MV-4-11 (cell line): Measurements from ENCODE around the gene C20orf202.
"Not testable (repeated sequence)": the region's sequence is repeated elsewhere in the genome, so short reads cannot be mapped to it uniquely, and the experiment has no call there.

ENCODE experiments used
- DNase-seq: peaks from one replicate; lab custom pipeline; 2025; lab: John Stamatoyannopoulos, UW

C20orf202 gene

DNA sequence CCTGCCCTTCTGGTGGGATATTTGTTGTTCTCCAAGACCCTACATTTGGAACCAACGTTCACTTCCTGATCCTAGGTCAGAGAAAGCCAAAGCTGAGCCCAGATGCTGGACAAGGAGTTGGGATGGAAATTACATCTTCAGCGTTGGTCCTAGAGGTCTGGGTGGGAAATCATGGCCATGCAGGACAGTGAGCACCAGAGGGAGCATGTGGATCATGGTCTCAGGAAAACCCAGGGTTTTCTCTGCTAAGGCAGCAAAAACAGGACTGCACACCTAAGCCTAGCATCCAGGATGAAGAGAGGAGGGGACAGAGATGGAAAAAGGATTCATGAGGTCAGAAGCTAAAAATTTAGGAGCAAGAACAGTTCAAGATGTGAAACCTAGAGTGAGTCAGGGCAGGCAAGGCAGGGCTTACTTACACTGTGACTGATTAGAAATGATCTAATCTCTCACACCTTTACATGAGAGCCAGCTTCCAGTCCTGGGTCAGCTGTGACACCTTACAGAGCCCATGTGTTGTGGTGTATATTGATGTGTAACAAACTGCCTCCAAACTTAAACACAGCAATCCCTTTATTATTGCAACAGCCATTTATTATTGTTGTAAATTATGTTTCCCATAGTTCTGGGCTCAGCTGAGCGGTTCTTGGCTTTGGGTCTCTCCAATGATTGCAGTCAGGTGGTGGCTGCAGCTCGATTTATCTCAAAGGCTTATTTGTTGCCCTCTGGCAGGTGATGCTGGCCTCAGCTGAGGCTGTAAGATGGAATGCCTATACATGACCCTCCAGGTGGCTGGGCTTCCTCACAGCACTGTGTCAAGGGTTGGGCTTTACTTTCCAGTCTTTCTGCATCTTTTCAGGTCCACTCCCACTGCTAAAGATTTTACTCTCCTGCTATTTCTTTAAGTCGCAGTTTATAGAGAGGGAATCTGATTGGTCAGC, 6.5 kb downstream of the C20orf202 start:
- DNase-seq: no peak

DNA sequence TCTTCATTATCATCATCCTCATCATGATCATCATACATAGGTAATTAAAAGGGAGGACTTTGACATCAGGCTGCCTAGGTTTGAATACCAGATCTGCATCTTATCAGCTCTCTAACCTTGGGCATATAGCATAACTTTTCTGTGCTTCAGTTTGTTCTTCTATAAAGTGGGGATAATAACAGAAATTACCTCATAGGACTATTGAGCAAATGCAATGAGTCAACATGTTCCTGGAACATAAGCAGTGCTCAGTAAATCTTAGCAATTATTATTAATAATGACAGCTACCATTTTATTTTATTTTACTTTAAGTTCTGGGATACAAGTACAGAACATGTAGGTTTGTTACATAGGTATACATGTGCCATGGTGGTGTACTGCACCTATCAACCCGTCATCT, 7.2 kb downstream of the C20orf202 start:
- DNase-seq: no peak

DNA sequence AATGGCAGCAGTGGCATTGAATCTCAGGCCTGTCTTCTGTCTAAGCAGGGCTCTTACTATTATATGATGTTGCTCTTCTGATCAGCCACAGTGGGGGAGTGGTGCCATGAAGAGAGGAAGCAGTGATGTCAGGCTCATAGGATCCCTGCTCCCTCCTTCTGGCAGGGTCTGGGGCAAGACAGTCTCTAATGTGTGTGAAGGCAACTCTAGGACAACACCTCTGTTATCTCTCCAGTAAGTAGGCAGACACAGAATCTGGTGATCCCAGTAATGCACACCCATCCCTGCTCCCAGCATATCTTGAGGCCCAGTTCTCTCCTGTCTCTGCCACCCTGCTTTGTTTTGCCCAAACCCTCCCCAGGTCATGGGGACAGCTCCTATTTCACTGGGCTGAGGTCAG, 8.8 kb downstream of the C20orf202 start:
- DNase-seq: no peak

DNA sequence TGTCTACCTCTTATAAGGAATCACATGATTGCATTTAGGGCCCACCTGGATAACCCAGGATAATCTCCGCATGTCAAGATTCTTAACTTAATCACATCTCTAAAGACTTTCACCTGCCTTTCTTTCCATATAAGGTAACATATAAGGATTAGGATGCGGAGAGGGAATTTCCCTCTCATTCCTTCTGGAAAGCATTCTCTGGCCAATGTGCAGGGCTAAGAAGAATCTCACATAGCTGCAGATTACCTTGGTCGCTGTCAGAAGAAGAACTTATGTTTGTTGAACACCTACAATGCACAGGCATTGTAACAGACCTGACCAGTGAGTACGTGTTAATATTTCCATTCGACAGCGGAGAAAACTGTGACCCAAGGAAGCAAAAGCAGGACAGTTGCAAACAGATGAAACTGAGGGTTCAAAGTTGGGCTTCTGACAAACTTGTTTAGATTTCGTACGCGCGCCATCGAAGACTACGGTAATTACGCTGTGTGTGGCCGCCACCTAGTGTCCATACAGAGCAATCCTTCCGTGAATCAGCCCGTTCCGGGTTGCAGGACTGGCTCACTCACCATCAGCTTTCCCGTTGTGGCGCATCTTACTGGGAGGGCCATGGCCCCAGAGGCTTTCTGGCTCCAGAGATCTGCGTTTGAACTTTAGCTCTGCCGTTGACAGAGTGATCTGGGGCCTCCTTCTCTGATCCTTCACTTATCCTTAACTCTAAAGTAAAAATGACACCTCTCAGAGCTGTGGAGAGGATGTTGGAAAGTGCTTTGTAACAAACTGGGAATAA, 9.5 kb downstream of the C20orf202 start:
- DNase-seq: peak; percentile 62

DNA sequence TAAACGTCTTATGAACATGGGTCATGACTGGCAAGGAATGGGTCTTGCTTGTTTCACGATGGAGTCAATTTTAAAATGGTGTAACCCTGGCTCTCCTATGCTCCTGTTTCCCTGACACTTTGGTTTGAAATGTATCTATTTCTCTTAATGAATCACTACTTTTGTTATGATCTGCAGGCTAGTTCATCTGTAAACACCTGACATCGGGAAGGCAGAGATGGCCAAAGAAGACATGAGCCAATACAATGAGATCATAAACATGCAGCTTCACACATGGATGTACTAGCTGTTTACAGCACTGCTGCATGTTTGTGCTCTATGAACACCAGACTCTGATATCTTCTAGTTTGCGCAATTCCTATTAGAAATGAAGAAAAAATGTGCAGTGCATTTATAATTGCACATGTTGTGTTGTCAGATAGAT, 11.6 kb downstream of the C20orf202 start:
- DNase-seq: no peak

DNA sequence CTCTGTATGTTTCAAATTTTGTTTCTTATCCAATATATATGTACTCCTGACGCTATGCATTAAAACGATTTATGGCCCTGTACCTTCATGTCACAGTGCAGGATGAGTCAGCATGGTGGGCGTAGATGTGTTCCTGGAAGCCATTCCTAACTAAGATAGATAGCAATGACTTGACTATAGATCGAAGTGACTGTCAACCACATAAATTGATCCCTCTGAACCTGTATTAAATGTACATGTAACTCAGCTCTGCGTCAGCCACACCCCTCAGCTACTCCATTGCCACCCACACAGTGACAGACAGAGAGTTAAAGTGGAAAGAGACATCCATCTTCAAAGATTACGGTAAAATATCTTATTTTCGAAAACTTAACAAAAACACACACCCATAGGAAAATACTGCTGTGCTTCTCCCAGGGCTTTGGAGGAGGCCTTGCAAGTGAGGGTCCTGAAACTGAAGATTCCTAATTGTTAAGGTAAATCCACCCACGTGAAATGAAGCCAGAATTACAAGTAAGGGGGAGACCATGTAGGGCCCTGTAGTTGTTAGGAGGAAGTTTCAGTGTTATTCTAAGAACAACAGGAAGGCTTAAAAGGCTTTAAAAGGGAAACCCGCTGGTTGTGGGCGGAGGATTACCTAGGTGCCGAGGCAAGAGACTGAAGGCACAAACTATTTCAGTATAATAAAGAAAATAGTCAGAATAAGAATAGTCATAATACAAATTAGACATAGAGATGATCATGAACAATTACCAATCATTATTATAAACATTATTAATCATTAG, 12.3 kb downstream of the C20orf202 start:
- DNase-seq: no peak

DNA sequence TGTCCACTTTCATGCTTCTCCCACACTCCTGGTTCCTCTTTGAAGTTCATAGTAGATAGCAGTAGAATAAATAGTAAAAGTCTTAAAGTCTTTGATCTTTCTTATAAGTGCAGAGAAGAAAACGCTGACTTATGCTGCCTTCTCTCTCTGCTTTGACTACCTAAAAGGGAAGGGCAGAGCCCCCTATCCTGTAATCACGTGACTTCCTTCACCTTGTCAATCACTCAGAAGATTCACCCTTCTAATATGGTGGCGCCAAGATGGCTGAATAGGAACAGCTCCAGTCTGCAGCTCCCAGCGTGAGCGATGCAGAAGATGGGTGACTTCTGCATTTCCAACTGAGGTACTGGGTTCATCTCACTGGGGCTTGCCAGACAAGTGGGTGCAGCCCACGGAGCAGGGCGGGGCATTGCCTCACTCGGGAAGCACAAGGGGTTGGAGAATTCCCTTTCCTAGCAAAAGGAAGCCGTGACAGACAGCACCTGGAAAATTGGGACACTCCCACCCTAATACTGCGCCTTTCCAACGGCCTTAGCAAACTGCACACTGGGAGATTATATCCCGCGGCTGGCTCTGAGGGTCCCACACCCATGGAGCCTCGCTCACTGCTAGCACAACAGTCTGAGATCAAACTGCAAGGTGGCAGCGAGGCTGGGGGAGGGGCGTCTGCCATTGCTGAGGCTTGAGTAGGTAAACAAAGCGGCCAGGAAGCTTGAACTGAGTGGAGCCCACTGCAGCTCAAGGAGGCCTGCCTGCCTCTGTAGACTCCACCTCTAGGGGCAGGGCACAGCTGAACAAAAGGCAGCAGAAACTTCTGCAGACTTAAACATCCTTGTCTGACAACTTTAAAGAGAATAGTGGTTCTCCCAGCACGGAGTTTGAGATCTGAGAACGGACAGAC, 13.5 kb downstream of the C20orf202 start:
- DNase-seq: not testable (repeated sequence)

DNA sequence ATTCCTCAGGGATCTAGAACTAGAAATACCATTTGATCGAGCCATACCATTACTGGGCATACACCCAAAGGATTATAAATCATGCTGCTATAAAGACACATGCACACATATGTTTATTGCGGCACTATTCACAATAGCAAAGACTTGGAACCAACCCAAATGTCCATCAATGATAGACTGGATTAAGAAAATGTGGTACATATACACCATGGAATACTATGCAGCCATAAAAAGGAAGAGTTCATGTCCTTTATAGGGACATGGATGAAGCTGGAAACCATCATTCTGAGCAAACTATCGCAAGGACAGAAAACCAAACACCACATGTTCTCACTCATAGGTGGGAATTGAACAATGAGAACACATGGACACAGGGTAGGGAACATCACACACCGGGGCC, 19.5 kb downstream of the C20orf202 start:
- not testable (repeated sequence) for DNase-seq

DNA sequence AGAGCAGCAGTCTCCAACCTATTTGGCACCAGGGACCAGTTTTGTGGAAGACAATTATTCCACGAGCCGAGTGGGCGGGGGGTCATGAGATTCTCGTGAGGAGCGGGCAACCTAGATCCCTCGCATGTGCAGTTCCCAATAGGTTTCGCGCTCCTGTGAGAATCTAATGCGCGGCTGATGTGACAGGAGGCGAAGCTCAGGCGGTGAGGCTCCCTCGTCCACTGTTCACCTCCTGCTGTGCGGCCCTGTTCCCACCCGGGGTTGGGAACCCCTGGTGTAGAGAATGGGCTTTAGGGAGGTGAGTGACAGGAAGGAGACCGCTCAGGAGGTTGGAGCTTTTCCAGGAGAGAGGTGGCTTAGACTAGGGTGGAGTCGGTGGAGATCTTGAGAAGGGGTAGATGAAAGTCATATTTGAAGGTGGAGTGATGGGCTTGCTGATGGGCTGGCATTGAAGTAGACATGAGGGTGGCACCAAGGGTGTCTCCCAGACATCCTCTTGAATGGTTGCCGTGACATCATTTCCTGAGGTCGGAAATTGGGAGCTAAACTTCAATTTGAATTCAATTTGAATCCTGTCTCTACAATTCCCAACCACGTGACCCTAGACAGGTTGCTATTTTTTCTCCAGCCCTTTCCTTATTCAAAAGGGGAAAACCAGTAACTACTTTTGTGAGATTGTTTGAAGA, 21.1 kb downstream of the C20orf202 start:
- DNase-seq: no peak

DNA sequence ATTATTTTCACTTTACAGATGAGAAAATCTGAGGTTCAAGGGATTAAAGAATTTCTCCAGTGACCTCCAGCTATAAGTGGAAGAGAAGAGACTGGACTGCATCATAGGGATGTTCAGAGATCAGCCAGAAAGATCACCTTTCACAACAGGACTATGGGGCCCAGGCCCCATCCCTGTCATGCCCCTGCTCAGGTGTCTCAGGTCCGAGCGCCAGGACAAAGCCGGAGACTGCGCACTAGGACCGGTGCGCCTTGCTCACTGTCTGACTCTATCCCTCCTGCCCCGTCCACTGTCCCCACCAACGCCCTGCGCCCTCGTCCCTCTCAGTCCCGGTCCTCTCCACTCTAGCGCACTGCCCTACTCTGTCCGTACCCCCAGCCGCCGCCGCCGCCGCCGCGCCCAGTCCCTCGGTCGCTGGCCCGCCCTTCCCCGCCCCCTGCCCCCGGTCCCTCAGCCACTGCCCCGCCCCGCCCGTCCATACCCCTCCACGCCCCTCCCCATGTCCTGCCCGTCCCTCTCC, 22.1 kb downstream of the C20orf202 start:
- DNase-seq: no peak

DNA sequence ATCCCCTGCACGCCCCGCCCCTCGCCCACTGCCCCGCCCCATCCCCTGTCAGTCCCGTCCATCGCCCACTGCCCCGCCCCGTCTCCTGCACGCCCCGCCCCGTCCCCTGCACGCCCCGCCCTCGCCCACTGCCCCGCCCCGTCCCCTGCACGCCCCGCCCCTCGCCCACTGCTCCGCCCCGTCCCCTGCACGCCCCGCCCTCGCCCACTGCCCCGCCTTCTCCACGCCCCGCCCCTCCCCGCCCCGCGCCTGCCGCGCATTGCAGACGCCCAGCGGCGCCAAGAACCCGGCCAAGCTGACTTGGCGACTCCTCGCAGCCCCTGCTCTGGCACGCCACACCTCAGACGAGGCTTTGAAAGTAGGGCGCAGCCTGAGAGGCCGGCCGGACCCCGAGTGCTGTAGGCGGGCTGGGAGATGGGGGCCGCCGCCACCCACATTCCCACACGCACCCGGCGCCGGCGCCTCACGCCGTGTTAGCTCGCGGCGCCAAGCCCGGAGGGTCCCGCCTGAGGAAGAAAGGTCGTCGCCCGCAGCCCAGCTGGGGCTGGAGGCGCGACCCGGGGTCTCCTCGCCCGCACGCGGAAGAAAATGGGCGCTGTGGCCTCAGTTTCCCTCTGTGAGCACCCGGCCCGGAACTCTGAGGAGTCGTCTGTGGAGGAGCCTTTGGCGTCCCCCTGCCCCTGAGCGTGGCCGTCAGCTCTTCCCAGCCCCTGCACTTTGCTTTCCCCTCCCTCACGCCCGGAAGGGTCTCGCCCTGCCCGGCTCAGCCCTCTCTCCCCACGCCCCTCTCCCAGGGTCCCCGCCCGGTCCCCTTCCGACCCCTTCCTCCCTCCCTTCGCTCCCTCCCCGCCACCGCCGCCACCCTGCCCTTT, 22.8 kb downstream of the C20orf202 start, which contains the start of gene RAD21L1:
Gene RAD21L1 (plus strand): TSS at position 262 of the 872 bp plus-strand sequence. CDS start 2,410 bp downstream, outside the sequence.
- DNase-seq: no peak

DNA sequence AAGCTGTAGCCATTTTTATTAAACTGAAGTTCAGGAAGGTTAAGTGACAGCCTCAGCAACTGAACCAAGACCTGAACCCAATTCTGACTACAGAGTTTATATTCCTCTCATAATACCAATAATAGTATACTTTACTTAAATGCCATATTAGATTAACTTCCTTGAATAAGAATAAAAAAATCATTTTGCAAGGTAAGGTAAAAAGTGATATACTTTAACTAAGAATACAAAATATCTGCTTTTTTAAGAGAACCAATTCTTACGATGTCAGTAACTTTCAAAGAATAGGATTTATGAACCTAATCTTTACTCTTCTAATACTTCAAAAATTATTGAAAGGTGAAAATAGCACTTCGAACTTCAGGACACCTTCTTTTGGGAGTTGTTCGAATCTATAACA, 26.3 kb downstream of the C20orf202 start:
- no peak for DNase-seq

DNA sequence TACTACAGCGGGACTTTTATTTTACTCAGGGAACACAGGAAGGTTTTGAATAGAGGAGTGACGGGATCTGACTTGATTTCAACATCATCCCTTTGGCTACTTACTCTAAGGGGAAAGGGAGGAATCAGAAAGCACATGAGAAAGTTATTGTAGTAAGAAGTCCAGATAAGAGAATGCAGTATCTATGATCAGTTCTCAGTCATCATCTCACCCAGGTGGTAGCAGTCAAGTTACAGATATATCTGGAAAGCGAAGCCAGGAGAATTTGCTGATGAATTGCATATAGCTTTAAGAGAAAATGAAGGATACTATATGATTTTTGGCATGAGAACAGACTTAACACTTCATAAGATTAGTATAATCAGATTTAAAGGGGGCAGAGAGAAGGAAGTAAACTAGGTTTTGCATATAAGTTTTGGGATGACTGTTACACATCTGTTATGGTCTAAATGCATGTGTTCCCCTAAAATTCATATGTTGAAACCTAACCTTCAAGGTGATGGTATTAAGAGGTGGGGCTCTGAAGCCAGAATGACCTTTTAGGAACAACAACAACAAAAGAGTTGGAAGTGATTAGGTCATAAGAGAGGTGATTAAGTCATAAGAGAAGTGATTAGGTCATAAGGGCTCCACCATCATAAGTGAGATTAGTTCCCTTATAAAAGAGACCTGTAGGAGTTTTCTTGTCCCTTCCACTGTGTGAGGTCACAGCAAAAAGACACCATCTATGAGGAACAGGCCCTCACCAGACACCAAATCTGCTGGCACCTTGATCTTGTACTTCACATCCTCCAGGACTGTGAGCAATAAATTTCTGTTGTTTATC, 29.2 kb downstream of the C20orf202 start:
- DNase-seq: no peak

DNA sequence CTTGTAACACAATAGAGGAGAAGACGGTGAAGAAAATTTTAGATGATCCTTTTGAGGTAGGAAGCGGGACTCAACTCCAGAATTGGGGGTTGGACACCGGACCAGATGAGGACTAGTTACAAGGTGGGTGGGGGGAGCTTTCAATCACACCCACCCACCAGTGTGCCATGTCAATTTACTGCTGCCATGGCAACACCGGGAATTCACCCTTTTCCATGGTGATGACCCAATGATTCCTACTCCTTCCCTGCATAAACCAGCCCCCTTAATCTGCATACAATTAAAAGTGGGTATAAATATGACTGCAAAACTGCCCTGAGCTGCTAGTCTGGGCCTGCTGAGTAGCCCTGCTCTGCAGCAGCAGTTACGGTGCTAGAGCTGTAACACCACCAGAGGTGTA, 37.3 kb downstream of the C20orf202 start:
- DNase-seq: no peak

DNA sequence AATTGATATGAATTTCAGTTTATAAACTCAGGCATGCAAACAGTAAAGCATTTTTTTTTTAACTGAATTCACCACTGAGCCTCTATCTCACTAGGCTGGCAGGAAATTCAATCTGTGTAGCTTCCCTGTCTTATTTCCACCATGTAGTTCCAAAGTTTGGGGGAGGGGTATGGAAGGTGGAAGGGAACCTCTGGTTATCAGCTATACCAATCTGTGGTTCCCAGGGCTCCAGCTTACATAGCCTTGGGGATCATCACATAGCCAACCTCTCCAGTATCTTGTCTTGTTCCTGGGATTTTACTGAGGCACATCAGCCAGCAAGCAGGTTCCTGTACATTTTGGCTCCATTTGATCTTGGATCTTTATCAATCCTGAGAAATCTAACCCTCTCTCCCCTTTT, 38.2 kb downstream of the C20orf202 start:
- DNase-seq: no peak

DNA sequence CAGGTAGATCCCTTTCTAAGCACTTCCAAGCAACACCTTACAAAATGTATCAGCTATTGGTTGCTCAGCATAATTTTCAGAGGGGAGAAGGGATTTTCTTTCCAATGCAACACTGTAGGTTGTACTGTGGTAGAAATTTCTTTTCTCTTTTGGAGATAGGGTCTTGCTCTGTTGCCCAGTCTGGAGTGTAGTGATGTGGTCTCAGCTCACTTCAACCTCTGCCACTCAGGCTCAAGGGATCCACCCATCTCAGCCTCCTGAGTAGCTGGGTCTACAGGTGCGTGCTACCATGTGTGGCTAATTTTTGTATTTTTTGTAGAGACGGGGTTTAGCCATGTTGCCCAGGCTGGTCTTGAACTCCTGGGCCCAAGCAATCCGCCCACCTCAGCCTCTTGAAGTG, 38.8 kb downstream of the C20orf202 start:
- no peak for DNase-seq

DNA sequence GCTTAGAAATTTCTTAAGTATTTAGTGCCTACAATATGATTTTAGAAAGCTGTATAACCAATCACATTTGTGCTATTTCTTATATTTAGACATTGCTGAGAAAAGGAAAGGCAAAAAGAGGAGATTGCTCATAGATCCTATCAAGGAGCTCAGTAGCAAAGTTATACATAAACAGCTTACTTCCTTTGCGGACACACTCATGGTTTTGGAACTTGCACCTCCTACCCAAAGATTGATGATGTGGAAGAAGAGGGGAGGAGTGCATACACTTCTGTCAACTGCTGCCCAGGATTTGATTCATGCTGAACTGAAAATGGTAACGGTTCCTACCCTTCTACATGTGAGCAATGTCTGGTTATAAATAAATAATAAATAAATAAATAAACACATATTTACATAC, 39.3 kb downstream of the C20orf202 start:
- DNase-seq: peak; percentile 31

DNA sequence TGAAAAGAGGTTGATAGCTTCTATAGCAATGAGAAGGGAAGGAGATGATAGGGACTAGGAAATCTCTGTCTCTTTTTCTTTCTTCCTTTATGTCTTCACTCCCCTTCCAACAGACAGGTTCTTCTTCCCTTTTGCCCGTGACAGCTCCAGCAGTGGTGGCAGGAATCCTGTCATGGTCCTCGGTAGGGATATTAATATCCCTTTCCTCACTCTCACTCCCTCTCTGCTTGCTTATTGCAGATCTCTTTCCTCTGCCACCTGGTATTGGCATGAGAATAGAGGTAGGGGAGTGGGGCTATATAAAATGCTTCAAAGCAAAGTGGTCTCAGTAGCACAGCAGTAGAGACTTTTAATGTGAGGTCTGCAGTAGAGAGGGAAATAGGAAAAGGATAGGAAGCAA, 42.3 kb downstream of the C20orf202 start:
- DNase-seq: no peak
